Parathyroid adenoma (tissue), 2 donors: ENCODE results near the gene MCM9.

Source experiments
- H2AFZ ChIP-seq: fragments of 300-600 bp; sonication (generic); one replicate; pipeline ENCODE4 v1.7.0; 2017; ENCODE audit warnings: antibody characterized with exemption, mild to moderate bottlenecking
- H3K27ac ChIP-seq: fragments of 300-600 bp; sonication (generic); one replicate; pipeline ENCODE4 v1.7.0; 2017
- H3K27me3 ChIP-seq: fragments of 300-600 bp; sonication (generic); one replicate; pipeline ENCODE4 v1.7.0; 2017; ENCODE audit warnings: low read length; ENCODE audit not compliant: control insufficient read depth, insufficient read depth
- H3K36me3 ChIP-seq: fragments of 300-600 bp; sonication (generic); one replicate; pipeline ENCODE4 v1.7.0; 2017; ENCODE audit warnings: low read length; ENCODE audit not compliant: control insufficient read depth, insufficient read depth
- H3K4me1 ChIP-seq: fragments of 300-600 bp; sonication (generic); one replicate; pipeline ENCODE4 v1.7.0; 2017; ENCODE audit warnings: control low read depth
- H3K4me2 ChIP-seq: fragments of 300-600 bp; sonication (generic); one replicate; pipeline ENCODE4 v1.7.0; 2017; ENCODE audit warnings: low read length
- H3K4me3 ChIP-seq: fragments of 300-600 bp; sonication (generic); one replicate; pipeline ENCODE4 v1.7.0; 2017; ENCODE audit warnings: low read depth, low read length
- H3K79me2 ChIP-seq: fragments of 300-600 bp; sonication (generic); one replicate; pipeline ENCODE4 v1.7.0; 2017; ENCODE audit warnings: control low read depth
- H3K9ac ChIP-seq: fragments of 300-600 bp; sonication (generic); one replicate; pipeline ENCODE4 v1.7.0; 2017; ENCODE audit warnings: mild to moderate bottlenecking
- H3K9me3 ChIP-seq: fragments of 300-600 bp; sonication (generic); one replicate; pipeline ENCODE4 v1.7.0; 2017; ENCODE audit warnings: low read length; ENCODE audit not compliant: control insufficient read depth
- TF ChIP-seq, protein P1 (sequence below): fragments of 300-600 bp; sonication (generic); IDR thresholded peaks from one replicate; pipeline ENCODE4 v1.7.0; 2017; ENCODE audit warnings: antibody characterized with exemption, mild to moderate bottlenecking
- donor health status: primary hyperparathyroidism.

The MCM9 gene

GRCh38 chr6:118786596-118787453, 148.1 kb downstream of the MCM9 start:
- Histone ChIP-seq H3K36me3 (no peaks in the 10 kb centered on the region), H3K9ac (no peak overlapping the region), H3K9me3 (no peaks in the 10 kb centered on the region), H3K4me3 (no peak overlapping the region), H3K79me2 (no peaks in the 10 kb centered on the region), H3K27ac (no peak overlapping the region), H3K4me2 (no peak overlapping the region), H3K27me3 (no peaks in the 10 kb centered on the region), H2AFZ (no peak overlapping the region), H3K4me1 (no peaks in the 10 kb centered on the region)
- TF ChIP-seq, protein P1, sequence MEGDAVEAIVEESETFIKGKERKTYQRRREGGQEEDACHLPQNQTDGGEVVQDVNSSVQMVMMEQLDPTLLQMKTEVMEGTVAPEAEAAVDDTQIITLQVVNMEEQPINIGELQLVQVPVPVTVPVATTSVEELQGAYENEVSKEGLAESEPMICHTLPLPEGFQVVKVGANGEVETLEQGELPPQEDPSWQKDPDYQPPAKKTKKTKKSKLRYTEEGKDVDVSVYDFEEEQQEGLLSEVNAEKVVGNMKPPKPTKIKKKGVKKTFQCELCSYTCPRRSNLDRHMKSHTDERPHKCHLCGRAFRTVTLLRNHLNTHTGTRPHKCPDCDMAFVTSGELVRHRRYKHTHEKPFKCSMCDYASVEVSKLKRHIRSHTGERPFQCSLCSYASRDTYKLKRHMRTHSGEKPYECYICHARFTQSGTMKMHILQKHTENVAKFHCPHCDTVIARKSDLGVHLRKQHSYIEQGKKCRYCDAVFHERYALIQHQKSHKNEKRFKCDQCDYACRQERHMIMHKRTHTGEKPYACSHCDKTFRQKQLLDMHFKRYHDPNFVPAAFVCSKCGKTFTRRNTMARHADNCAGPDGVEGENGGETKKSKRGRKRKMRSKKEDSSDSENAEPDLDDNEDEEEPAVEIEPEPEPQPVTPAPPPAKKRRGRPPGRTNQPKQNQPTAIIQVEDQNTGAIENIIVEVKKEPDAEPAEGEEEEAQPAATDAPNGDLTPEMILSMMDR = no peak

DNA sequence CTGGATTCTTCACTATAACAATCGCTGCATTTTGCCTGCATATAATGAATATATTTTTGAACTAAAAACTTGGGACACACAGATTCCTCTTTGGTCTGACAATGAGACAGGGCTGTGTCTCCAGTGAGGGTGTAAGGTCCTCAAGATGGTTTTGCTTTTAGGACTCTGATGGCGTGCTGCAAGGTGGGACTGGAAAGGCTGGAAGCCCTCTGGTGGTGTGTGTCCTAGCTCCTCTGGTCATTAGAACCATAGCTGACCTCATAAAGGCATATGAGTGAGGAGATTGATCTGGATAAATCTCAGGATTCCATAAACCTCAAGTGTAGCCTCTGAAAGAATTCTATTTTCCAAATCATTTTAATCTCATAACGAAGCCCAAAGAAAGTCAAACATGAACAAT, 149.4 kb downstream of the MCM9 start:
- Histone ChIP-seq H3K9me3 (no peaks in the 10 kb centered on the region), H3K27ac (no peak overlapping the region), H3K27me3 (no peaks in the 10 kb centered on the region), H3K4me1 (no peaks in the 10 kb centered on the region), H3K9ac (no peak overlapping the region), H3K79me2 (no peaks in the 10 kb centered on the region), H3K4me2 (no peak overlapping the region), H3K4me3 (no peak overlapping the region), H3K36me3 (no peaks in the 10 kb centered on the region), H2AFZ (no peak overlapping the region)
- TF ChIP-seq, protein P1 = no peak

DNA sequence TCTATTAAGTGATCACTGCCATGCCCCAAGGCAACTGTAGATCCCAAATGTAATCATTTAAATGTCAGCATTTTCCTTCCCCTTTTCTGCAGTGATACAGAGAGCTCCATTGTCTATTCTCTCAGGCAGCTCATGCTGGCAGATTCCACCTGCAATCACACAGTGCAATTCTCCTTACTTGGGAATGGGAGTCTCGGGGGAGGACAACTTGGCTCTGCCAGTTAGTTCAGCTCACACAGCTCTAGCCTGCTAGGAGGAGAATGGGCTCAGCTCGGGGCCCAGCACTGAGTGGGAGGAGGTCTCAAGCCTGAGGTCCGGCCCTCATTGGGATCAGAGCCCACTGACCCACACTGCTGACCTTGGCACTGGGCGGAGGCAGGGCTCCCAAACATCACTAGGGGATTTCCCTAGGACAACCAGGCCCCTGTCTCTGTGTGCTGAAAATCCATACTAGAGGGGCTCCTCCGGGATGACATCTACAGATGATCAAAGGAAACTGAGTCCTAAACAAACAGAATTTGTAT, 150.3 kb downstream of the MCM9 start:
- Histone ChIP-seq H3K27ac (no peak overlapping the region), H3K4me2 (no peak overlapping the region), H3K36me3 (no peaks in the 10 kb centered on the region), H3K4me3 (no peak overlapping the region), H3K27me3 (no peaks in the 10 kb centered on the region), H2AFZ (no peak overlapping the region), H3K9me3 (no peaks in the 10 kb centered on the region), H3K9ac (no peak overlapping the region), H3K4me1 (no peaks in the 10 kb centered on the region), H3K79me2 (no peaks in the 10 kb centered on the region)
- TF ChIP-seq, protein P1 = no peak

DNA sequence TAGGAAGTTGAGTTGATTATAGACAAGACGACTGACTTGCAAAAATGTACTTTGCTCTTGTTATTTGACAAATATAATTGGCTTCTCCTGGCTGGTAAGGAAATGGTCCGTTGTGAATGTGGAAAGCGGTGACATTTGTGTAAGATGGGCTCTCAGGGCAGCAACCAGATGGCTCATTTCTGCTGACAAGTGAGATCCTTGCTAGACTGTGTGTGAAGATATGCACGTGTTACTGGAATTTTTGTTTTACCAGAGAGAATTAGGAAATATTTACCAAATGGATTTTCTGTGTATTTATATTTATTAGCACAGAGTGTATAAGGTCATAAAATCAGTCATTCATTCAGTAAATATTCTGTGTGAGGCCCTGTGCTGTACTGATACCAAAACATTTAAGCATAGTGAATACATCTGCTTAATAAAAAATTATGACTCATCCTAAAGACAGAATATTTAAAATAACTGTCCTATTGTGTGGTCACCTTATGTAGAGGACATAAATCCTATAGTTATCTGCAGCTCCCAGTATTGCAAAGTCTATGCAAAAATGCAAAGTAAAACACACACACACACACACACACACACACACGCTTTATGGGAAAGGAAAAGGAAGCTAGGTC, 150.9 kb downstream of the MCM9 start:
- H3K9me3 ChIP-seq = no peaks in the 10 kb centered on the region
- H2AFZ ChIP-seq = no peak overlapping the region
- no peaks in the 10 kb centered on the region for H3K4me1 ChIP-seq
- no peaks in the 10 kb centered on the region for H3K79me2 ChIP-seq
- H3K27me3 ChIP-seq = no peaks in the 10 kb centered on the region
- H3K4me2 ChIP-seq = no peak overlapping the region
- H3K27ac ChIP-seq = no peak overlapping the region
- H3K36me3 ChIP-seq = no peaks in the 10 kb centered on the region
- TF ChIP-seq, protein P1 = no peak
- H3K4me3 ChIP-seq = no peak overlapping the region
- H3K9ac ChIP-seq = no peak overlapping the region
